Cardiac fibroblast (primary cell): ENCODE data around the gene ROPN1L.

Experiments
- DNase-seq, 2 donors: peaks; one replicate each; pipeline versions ENCODE4 v3.0.0 to v3.0.0-alpha.2; 2010; ENCODE audit warnings: low read depth in 2 of 2
- H3K4me3 ChIP-seq, 2 donors: replicated peaks in 1 of 2; 1 replicate in 1 of 2; 2 replicates in 1 of 2; pipeline ENCODE4 v1.5.1; 2011; ENCODE audit warnings: low read depth in 2 of 2, low read length in 2 of 2, mild to moderate bottlenecking in 2 of 2, moderate library complexity in 1 of 2
- TF ChIP-seq, protein P1 (sequence below): IDR thresholded peaks from one replicate; pipeline ENCODE4 v1.5.1; 2011; ENCODE audit warnings: low read depth, mild to moderate bottlenecking, low read length, inconsistent platforms

Gene ROPN1L

DNA sequence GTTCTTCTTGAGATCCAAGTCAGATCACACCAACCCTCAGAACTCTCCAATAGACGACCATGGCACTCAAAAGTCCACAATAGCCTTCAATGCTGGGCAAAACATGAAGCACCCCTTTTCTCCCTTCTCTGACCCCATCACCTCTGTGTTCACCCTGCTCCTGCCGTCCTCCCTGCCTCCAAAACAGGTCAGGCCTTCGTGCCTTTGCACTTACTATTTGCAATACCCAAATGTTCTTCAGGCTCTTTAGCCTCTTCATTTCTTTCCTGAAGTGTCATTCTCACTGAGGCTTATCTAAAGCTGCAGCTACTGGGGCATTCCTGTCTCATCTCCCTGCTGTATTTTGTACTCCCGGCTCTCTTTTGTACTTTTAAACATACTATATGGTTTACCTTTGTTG, 2.0 kb upstream of the ROPN1L start:
- TF ChIP-seq, protein P1, sequence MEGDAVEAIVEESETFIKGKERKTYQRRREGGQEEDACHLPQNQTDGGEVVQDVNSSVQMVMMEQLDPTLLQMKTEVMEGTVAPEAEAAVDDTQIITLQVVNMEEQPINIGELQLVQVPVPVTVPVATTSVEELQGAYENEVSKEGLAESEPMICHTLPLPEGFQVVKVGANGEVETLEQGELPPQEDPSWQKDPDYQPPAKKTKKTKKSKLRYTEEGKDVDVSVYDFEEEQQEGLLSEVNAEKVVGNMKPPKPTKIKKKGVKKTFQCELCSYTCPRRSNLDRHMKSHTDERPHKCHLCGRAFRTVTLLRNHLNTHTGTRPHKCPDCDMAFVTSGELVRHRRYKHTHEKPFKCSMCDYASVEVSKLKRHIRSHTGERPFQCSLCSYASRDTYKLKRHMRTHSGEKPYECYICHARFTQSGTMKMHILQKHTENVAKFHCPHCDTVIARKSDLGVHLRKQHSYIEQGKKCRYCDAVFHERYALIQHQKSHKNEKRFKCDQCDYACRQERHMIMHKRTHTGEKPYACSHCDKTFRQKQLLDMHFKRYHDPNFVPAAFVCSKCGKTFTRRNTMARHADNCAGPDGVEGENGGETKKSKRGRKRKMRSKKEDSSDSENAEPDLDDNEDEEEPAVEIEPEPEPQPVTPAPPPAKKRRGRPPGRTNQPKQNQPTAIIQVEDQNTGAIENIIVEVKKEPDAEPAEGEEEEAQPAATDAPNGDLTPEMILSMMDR: no peak
- no peak for DNase-seq
- H3K4me3 ChIP-seq: no peak overlapping the region

DNA sequence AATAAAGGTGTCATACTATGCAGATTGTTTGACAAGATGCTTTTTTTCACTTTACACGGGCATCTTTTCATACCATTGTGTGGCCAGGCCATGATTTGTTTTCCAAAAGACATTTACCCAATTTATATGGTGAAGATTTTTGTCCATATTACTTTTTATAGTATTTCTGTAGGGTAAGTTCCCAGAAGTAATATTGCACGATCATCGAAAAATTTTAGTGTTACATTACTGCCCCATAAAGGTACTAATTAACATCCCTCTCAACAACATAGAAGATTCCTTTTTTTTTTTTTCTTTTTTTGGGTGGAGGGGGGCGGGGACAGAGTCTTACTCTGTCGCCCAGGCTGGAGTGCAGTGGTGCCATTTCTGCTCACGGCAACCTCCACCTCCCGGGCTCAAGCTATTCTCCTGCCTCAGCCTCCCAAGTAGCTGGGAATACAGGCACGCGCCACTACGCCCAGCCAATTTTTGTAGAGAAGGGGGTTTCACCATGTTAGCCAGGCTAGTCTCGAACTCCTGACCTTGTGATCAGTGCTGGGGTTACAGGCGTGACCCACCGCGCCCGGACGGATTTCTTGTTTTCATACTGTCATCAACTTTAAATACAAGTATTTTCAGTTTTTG, 1.2 kb upstream of the ROPN1L start:
- H3K4me3 ChIP-seq: no peak overlapping the region
- no peak for DNase-seq
- TF ChIP-seq, protein P1: no peak

DNA sequence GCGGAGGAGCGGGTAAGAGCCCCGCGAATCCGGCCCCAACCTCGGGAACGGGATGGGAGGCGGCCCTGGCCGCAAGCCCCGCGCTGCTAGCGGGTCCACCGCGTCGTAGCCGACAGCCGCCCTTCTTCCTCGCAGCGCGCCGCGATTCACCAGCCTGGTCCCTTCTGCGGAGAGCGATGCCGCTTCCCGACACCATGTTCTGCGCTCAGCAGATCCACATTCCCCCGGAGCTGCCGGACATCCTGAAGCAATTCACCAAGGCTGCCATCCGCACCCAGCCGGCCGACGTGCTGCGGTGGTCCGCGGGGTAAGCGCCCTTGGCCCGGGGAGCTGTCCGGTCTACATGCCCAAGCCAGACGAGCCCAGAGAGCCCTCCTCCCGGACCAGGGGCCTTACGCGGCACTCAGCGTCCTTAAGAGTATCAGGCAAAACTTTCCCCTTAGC, 335 bp downstream of the ROPN1L start:
- TF ChIP-seq, protein P1: no peak
- DNase-seq: no peak
- H3K4me3 ChIP-seq: peak overlapping the region; percentile 62 to 70

DNA sequence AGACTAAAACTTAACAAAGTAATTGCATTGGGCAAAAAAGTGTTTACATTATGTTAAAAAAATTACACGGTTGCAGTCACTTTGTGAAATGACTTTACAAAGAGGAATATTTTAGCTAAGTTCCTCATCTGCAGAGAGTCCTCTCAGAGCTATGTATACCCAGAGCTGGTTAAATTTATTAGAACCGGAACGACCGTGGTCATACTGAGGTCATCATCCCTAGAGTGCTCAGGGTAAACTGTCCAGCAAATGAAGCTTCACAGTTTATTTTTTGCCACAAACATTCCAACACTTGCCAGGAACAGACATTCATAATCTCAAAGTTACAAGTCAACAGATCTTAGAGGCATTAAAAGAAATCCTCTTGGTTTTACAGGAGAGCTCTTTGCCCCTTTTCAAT, 897 bp downstream of the ROPN1L start:
- H3K4me3 ChIP-seq: peak overlapping the region in 1 of 2 donors; percentile 62
- TF ChIP-seq, protein P1: no peak
- peak in 1 of 2 donors; percentile 18 for DNase-seq

DNA sequence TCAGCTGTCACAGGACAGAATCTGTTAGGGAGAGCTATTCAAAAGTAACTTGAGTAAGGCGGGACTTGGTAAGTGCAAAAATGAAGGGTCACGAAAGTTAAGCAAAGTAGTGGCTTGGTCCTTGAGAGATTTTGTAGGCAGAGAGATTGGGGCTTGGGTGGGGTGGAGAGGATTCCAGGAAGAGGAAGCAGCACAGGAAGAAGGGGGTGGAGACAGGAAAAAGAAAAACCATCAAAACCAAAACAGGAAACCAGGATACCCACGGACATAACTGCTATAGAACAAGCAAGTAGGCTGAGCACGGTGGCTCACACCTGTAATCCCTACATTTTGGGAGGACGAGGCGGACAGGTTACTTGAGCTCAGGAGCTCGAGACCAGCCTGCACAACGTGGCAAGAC, 3.7 kb downstream of the ROPN1L start:
- TF ChIP-seq, protein P1: no peak
- H3K4me3 ChIP-seq: no peak overlapping the region
- DNase-seq: no peak

DNA sequence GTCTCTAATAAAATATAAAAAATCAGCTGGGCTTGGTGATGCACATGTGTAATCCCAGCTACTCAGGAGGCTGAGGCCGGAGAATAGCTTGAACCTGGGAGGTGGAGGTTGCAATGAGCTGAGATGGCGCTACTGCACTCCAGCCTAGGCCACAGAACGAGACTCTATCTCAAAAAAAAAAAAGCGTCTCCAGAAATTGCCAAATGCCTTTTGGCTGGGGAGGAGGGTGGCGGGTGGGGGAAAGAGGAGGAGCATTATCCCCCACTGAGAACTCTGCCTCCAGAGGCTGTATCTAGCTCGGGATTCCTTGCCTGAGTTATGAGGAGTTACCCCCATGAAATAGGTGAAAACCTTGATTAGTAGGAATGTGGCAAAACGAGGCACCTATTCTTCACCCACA, 4.8 kb downstream of the ROPN1L start:
- DNase-seq: no peak
- no peak overlapping the region for H3K4me3 ChIP-seq
- TF ChIP-seq, protein P1: no peak

DNA sequence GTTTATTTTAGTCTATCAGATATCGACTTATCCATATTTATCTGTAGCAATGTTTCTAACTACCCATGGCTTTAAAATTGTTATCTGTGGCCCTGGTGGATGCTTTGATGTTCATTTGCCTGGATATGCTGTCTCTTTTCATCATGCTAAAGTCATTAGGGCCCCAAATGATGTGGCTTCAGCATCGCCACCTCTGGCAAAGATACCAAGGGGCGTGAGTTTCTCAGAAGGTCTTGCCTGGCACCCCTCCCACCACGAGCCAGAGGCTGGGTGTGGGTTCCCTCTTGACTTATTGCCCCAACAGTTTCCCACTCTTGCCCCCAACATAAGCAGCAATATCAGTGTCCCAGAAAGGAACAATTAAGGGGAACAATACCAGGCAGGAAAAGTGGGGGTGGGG, 5.4 kb downstream of the ROPN1L start:
- DNase-seq: no peak
- no peak overlapping the region for H3K4me3 ChIP-seq
- TF ChIP-seq, protein P1: no peak
